Measurements from ENCODE around the gene MGLL. TPM values are rescaled to one million over a fixed set of nuclear protein-coding genes. Genes with fewer than 3 reads are reported as not detected.

MGLL gene
- total RNA-seq, 1 experiment from 2014 or later, result 0.94 TPM

DNA sequence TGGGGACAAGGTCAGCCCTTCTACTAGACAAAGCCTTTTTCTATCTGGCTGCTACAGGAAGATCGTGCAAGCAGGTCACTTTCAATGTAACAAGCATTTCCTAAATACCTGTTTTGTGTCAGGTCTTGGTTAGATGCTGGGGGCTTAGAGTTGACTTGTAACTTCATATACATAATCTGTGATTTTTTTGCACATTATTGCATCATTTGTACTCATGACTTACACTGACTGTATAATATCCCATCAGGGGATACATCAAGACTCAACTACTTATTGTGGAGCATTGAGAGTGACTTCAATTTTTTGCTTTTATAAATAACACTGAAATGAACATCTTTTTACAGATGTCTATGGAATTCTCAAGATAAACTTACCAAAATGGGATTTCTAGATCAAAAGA is 80.6 kb downstream of the MGLL start:
- Mint-ChIP-seq H3K36me3 (no peaks in the 10 kb centered on the region), H3K4me1 (no peaks in the 10 kb centered on the region), H3K4me3 (no peak overlapping the region), H3K27me3 (ENCODE audit: low read depth) (no peaks in the 10 kb centered on the region), H3K9me3 (no peaks in the 10 kb centered on the region), H3K27ac (no peak overlapping the region)
- CTCF ChIA-PET, result interaction anchor here (0.6 kb wide), 1 partner anchor 45 kb away, joined by 3 read pairs; no protein-coding TSS in a partner anchor
- TF ChIP-seq, protein P1, sequence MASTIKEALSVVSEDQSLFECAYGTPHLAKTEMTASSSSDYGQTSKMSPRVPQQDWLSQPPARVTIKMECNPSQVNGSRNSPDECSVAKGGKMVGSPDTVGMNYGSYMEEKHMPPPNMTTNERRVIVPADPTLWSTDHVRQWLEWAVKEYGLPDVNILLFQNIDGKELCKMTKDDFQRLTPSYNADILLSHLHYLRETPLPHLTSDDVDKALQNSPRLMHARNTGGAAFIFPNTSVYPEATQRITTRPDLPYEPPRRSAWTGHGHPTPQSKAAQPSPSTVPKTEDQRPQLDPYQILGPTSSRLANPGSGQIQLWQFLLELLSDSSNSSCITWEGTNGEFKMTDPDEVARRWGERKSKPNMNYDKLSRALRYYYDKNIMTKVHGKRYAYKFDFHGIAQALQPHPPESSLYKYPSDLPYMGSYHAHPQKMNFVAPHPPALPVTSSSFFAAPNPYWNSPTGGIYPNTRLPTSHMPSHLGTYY (CRISPR knock-in tag; IDR thresholded peaks at IDR 0.05), result no peak
- TF ChIP-seq FOXK1 (CRISPR knock-in tag; IDR thresholded peaks at IDR 0.05), result no peak
- TF ChIP-seq, protein P2, sequence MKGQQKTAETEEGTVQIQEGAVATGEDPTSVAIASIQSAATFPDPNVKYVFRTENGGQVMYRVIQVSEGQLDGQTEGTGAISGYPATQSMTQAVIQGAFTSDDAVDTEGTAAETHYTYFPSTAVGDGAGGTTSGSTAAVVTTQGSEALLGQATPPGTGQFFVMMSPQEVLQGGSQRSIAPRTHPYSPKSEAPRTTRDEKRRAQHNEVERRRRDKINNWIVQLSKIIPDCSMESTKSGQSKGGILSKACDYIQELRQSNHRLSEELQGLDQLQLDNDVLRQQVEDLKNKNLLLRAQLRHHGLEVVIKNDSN (CRISPR knock-in tag; IDR thresholded peaks at IDR 0.05), result no peak
- TF ChIP-seq, protein P3, sequence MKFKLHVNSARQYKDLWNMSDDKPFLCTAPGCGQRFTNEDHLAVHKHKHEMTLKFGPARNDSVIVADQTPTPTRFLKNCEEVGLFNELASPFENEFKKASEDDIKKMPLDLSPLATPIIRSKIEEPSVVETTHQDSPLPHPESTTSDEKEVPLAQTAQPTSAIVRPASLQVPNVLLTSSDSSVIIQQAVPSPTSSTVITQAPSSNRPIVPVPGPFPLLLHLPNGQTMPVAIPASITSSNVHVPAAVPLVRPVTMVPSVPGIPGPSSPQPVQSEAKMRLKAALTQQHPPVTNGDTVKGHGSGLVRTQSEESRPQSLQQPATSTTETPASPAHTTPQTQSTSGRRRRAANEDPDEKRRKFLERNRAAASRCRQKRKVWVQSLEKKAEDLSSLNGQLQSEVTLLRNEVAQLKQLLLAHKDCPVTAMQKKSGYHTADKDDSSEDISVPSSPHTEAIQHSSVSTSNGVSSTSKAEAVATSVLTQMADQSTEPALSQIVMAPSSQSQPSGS (CRISPR knock-in tag; IDR thresholded peaks at IDR 0.05; ENCODE audit: borderline replicate concordance, low read depth), result no peak
- no peak for ATAC-seq
- DNase-seq (ENCODE audit: low spot score), result no peak
- POLR2A ChIA-PET, result no interaction called here

DNA sequence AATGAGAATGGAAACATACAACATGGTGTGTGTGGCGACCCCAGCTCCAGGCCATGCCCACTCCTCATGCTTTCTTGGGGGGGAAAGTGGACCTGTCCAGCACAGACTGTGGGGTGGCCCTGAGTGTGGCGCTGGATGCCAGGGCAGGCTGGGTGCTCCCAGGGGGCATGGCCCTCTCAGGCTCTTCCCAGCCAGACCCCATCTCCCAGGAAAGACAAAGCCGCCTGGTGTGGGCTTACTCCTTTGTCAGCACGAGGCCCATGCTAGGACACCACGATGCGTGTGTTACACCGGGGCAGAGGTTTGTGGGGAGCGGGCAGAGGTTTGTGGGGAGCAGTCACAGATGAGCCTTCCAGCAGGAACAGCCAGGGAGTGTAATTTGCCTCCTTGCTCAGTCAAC is 81.1 kb downstream of the MGLL start:
- ATAC-seq (no peak), DNase-seq (ENCODE audit: low spot score) (no peak)
- H3K27me3 Mint-ChIP-seq (ENCODE audit: low read depth), result no peaks in the 10 kb centered on the region
- POLR2A ChIA-PET, result no interaction called here
- no peak overlapping the region for H3K27ac Mint-ChIP-seq
- no peaks in the 10 kb centered on the region for H3K36me3 Mint-ChIP-seq
- no peak overlapping the region for H3K4me3 Mint-ChIP-seq
- CTCF ChIA-PET, result no interaction called here
- H3K9me3 Mint-ChIP-seq, result no peaks in the 10 kb centered on the region
- peaks cover 2% of the 10 kb centered on the region for H3K4me1 Mint-ChIP-seq
- TF ChIP-seq NR1H2 (CRISPR knock-in tag; IDR thresholded peaks at IDR 0.05) (no peak), GTF2I (CRISPR knock-in tag; conservative IDR thresholded peaks at IDR 0.05) (no peak), ELF4 (CRISPR knock-in tag; IDR thresholded peaks at IDR 0.05; ENCODE audit: low read depth) (no peak), TP53 (CRISPR knock-in tag; IDR thresholded peaks at IDR 0.05) (no peak), FOXP1 (CRISPR knock-in tag; IDR thresholded peaks at IDR 0.05; ENCODE audit: borderline replicate concordance) (no peak), PRRX2 (CRISPR knock-in tag; IDR thresholded peaks at IDR 0.05) (no peak), GABPB1 (CRISPR knock-in tag; IDR thresholded peaks at IDR 0.05) (no peak), CBFB (CRISPR knock-in tag; IDR thresholded peaks at IDR 0.05; ENCODE audit: low read depth) (no peak), RELA (CRISPR knock-in tag; IDR thresholded peaks at IDR 0.05; ENCODE audit: borderline replicate concordance) (no peak), ZNF232 (CRISPR knock-in tag; IDR thresholded peaks at IDR 0.05) (no peak), MYBL2 (CRISPR knock-in tag; IDR thresholded peaks at IDR 0.05) (no peak)
- TF ChIP-seq, protein P4, sequence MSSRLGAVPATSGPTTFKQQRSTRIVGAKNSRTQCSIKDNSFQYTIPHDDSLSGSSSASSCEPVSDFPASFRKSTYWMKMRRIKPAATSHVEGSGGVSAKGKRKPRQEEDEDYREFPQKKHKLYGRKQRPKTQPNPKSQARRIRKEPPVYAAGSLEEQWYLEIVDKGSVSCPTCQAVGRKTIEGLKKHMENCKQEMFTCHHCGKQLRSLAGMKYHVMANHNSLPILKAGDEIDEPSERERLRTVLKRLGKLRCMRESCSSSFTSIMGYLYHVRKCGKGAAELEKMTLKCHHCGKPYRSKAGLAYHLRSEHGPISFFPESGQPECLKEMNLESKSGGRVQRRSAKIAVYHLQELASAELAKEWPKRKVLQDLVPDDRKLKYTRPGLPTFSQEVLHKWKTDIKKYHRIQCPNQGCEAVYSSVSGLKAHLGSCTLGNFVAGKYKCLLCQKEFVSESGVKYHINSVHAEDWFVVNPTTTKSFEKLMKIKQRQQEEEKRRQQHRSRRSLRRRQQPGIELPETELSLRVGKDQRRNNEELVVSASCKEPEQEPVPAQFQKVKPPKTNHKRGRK (CRISPR knock-in tag; IDR thresholded peaks at IDR 0.05; ENCODE audit: borderline replicate concordance), result no peak
- TF ChIP-seq, protein P5, sequence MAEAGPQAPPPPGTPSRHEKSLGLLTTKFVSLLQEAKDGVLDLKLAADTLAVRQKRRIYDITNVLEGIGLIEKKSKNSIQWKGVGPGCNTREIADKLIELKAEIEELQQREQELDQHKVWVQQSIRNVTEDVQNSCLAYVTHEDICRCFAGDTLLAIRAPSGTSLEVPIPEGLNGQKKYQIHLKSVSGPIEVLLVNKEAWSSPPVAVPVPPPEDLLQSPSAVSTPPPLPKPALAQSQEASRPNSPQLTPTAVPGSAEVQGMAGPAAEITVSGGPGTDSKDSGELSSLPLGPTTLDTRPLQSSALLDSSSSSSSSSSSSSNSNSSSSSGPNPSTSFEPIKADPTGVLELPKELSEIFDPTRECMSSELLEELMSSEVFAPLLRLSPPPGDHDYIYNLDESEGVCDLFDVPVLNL (CRISPR knock-in tag; IDR thresholded peaks at IDR 0.05; ENCODE audit: borderline replicate concordance, low read depth), result no peak
- TF ChIP-seq, protein P6, sequence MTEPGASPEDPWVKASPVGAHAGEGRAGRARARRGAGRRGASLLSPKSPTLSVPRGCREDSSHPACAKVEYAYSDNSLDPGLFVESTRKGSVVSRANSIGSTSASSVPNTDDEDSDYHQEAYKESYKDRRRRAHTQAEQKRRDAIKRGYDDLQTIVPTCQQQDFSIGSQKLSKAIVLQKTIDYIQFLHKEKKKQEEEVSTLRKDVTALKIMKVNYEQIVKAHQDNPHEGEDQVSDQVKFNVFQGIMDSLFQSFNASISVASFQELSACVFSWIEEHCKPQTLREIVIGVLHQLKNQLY (CRISPR knock-in tag; IDR thresholded peaks at IDR 0.05), result no peak
